Medulla oblongata (tissue), 1 donor: ENCODE results near the gene STK32B.
A peak's percentile ranks its signal among the peaks of the same experiment; 100 is the strongest.

ENCODE experiments used
- DNase-seq: peaks from one replicate; pipeline ENCODE4 v3.0.0-alpha.2; 2015; ENCODE audit errors: extremely low spot score

The STK32B gene

DNA sequence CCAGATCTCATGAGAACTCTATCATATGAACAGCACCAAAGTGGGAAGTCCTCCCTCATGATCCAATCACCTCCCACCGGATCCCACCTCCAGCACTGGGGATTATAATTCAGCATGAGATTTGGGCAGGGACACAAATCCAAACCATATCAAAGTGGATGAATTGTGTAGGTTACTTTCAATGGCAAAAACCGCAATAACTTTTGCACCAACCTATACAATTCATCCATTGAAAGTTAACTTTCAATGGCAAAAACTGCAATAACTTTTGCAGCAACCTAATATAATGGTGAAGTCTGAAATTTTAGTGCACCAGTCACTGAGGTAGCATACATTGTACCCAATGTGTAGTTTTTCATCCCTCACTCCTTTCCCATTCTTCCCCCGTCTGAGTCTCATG is 16.6 kb downstream of the STK32B start:
- DNase-seq = no peak

DNA sequence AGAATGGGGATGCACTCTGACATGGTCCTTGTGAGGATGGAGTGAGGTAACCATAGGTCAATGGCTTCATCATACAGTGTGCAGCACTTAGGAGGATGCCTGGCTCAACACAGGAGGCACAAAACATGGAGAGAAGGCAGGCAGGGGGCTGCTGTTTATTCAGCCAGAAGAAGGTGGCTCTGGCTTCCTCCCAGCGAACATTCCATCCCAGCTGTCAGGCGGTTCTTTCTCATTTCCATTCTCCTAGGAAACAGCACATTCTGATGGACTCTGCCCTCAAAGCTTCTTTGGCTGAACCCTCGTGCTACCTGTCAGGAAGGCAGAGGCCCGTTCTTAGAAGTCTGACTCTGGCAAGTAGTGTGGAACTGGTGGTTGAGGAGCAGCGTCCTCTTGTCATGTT is 18.6 kb downstream of the STK32B start:
- no peak for DNase-seq

DNA sequence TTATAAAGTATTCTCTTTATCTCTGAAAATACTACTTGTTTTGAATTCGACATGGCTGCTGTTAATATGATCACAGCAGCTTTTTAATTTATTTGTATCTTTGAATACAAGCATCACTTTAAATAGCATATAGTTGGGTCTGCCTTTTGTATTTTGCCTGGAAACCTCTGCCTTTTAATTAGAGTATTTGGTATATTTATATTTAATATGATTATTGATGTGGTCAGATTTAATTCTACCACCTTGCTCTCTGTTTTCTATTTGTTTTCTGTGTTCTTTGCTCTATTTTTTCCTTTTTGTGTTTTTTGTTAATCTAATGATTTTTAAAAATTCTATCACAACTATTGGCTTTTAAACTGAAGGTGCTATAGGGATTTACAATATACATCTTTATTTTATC is 21.7 kb downstream of the STK32B start:
- no peak for DNase-seq

DNA sequence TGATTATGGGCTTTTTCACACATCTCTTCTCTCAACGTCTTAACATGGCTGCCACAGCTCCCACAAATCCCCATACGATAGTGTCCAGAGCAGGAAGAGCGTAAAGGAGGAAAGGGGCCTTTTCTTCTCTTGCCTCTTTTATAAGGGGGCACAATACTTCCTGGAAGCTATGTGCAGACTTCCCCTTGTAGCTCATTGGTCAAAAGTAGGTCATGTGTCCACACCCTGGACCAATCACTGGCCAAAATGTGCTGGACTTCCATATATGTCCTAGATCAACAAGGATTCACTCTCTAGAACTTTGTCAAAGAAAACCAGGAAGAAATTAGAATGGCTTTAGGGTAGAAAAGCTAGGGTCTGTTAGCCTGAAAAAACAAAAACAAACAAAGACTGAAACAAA is 26.7 kb downstream of the STK32B start:
- DNase-seq = no peak

DNA sequence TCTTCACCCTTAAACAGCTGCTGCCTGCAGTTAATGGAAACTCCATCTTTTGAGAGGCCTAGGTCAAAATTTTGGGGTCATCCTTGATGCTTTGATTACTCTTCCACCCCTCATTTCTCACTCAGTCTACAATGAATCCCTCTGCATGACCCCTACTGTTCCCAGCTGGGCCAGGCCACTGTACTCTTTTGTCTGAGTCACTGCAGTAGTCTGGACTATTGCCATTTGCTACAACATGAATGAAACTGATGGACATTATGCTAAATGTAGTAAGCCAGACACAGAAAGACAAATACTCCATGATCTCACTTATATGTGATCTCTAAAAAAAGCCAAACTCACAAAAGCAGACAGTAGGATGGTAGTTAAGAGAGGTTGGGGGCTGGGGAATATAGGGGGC is 28.3 kb downstream of the STK32B start:
- DNase-seq = peak; percentile 2

DNA sequence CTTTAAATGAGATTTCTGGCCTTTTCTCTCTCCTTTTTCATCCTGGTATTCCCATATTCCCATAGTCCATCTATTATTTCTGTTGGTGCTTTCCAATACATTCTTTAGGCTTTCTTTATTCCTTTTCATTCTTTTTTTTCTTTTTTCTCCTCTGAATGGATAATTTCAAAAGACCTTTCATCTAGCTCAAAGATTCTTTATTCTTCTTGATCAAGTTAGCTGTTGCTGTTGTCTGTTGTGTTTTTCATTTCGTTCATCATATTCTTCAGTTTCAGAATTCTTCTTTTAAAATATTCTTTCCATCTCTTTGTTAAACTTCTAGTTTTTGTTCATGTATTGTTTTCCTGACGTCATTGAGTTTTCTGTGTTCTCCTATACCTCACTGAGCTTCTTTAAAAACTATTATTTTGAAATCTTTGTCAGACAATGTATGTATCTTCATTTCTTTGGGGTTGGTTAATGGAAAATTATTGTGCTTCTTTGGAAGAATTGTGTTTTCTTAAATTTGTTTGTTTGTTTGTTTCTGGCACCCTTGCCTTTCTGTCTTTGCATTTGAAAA is 30.2 kb downstream of the STK32B start:
- no peak for DNase-seq

DNA sequence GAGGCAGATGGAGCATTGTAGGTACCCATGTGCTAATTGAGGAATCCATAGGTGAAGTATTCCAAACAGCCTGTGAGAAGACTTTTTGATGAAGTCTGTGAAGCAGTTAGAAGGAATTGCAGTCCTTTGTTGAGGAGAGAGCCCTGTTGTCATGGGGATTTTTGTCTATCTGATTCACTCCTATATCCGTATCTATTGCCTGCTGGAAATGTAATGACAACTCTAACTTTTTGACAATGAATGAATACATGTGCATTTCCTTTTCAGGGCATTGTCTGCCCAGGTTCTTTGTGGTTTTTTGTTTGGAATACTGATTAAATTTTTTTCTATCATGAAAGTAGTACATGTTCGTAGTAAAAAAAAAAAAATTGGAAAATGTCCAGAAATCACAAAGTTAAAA is 31.1 kb downstream of the STK32B start:
- DNase-seq = no peak

DNA sequence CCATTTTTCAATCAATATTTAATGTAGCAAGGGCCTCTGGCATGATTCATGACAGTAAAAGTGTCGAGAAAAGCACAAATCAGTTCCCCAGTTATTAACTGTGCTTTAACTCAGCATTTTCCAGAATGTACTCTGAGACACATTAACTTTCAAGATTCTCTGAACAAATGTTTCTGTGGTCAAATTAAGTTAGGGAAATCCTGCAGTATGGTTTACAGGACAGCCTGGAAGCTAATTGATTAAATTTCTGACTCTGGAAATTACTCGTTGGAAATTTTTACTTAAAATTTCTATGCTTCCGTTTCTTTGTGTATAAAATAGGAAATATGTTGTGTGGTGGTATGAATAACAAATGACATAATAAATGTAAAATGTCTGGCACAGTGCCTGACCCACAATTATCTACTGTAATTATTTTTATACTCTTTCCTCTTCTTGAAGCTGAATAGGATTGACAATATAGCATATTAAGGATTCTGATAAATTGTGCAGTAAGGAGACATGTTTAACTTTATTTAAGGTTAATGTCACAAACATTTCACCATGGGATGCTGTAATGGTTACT is 33.7 kb downstream of the STK32B start:
- DNase-seq = no peak

DNA sequence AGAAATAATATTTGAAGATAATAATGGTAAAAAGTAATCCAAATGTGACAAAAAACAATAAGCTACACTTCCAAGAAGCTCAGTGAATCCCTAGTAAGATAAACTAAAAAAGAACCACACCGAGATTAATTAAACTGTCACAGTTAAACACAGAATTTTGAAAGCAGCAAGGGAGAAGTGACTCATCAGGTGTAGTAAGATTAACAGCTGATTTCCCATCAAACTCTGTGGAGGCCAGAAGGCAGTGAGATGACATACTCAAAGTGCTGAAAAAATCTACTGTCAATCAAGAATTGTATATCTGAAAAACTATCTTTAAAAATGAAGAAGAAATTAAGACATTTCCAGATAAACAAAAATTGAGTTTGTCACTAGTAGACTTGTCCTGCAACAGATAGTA is 35.3 kb downstream of the STK32B start:
- DNase-seq = no peak

DNA sequence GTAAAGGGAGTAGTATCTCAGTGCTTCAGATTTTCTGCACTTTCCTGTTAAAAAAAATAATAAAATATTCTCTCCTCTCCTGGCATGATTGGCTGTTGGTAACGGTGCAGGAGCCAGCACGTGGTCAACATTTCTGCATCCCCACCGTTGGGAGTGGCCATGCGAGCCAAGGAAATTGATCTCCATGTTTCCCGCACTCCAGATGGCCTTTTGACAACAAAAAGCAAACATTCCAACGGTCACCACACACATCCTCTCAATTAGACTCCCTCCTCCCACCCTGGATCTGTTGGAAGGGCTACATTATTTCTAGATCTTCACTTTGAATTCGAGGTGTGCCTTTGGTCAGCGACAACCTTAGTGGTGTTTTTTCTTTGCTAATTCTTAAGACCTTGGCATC is 45.0 kb downstream of the STK32B start:
- no peak for DNase-seq

DNA sequence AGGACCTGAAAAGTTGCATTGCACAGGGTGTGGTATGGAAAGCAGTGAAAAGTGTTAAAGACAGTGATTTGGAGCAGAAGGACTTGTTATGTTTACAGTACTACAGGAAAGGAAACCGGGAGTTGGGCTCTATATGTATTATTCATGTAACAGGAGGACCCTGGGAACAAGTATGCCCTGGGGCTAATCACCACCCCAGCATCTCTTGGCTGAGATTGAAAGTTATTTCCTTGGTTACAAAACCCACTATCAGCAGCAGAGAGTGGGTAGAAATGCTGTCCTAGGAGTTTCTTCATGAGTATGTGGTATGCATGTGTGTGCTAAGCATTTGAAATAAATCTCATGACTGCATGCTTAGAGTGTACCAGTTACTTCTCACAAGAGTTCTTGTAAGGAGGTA is 46.9 kb downstream of the STK32B start:
- DNase-seq = no peak

DNA sequence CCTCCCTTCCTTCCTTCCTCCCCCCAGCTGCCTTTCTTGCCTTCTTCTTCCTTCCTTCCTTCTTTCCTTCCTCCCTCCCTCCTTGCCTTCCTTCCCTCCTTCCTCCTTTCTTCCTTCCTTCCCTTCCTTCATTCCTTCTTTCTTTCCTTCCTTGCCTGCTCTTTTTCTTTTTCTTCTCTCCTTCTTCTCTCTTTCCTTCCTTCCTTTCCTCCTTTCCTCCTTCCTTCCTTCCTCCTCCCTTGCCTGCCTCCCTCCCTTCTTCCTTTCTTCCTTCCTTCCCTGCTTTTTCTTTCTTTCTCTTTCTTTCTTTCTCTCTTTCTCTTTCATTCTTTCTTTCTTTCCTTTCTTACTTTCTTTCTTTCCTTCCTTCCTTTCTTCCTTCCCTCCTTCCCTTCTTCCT is 49.1 kb downstream of the STK32B start:
- DNase-seq = no peak

DNA sequence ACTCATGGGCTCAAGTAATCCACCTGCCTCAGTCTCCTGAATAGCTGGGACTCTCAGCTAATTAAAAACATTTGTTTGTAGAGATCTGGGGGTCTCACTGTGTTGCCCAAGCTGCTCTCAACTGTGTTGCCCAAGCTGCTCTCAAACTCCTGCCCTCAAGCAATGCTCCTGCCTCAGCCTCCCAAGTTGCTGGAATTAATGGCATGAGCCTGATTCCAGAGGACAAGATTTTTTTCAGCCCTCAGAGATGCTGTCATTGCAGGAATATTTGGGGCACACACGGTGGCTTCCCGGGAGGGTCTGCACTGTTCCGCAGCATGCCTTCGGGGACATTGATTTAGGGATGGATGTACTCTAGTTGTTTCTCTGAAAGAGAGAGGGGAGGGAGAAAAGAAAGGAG is 49.7 kb downstream of the STK32B start:
- no peak for DNase-seq

DNA sequence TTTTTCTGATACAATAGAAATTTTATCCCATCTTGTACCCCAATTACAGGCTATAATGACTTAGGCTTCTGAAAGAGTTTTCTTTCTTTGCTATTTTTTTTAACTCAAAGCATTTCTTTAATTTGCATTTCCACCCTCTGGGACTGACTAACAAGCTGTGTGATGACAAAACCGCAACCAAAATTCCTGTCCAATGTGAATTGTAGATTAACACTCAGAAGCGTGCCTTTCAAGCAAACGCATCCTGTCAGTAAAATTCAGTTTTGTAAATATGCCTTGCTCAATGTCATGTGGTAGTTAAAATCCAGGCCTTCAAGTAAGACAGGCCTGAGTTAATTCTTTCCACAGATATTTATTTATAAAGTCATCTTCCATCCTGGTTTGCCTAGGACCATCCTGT is 50.3 kb downstream of the STK32B start:
- DNase-seq = no peak

DNA sequence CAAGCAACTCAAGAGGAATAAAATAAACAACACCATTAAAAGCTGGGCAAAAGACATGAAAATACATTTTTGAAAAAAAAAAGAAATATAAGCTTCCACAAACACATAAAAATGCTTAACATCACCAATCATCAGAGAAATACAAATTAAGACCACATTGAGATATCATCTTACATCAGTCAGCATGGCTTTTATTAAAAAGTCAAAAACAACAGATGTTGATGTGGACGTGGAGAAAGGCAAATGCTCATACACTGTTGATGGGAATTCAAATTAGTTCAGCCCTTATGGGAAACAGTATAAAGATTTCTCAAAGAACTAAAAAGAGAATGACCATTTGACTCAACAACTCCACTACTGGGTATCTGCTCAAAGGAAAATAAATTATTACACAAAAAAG is 59.6 kb downstream of the STK32B start:
- DNase-seq = no peak

DNA sequence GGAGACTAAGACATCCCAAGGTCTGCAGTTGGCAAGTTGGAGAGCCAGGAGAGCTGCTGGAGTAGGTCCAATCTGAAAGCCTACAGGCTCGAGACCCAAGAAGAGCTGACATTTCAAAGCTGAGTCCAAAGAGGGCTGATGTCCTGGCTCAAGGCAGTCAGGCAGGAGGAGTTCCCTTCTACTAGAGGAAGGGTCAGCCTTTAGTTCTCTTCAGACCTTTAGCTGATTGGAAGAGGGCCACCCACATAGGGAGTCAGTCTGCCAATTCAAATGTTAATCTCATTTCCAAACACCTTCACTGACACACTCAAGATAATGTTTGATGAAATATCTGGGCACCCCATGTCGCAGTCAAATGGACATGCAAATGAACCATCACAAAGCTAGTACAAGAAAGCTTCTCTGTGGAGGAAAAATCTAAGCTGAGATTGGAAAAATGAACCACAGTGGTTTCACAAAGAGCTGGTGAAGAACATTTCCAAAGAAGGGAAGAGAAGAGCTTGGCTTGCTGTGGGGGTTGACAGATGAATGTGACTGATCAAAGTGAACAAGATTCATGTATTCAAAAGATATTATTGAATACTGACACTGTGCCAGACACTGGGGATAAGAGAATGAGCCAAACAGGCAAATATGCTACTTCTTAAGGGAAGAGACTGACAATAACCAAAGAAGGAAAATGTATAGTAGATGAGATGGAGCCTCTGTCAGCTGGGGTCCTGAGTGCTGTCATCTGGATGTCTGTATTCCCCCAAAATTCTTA is 61.2 kb downstream of the STK32B start:
- DNase-seq = no peak

DNA sequence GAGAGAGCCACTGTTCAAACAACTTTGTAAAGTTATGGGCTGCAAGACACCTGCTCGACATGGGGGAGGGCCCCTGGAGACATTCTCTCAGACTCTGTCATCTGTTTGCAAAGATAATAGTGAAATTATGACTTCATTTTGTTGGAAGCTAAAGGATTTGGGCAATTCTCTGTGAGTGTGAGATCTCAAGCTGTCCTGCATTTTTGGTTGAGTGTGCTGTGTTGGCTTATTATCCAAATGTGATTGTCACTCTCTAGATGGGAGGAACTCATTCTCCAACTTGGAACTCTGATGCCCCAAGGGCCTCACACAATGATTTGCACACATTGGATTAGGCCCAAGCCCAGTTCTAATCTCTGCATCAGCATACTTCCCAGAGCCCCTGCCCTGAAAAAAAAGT is 63.7 kb downstream of the STK32B start:
- no peak for DNase-seq

DNA sequence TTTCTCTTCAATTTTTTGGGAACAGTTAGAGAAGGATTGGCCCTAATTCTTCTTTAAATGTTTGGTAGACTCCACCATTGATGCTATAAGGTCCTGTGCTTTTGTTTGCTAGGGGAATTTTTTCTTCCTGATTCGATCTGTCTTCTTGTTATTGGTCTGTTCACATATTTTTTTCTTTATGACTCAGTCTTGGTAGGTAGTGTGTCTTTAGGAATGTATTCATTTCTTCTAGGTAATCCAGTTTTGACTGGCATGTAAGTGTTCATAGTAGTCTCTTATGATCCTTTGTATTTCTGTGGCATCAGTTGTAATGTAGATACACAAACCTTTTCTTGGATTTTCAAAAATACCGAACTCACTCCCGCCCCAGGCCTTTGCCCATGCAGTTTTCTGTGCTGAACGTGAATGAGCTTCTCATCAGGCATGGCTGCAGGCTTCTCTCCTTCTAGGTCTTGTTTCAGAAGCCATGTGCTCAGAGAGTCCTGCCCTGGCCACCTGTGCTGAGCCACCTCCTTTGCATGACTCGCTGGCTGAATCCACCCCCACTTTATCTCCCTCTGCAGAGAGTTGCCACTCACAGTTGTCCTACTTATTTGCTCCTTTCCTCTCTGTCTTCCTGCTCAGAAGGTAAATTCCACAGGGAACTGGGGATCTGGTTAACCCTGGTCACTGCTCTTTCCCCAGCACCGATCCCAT is 67.0 kb downstream of the STK32B start:
- no peak for DNase-seq

DNA sequence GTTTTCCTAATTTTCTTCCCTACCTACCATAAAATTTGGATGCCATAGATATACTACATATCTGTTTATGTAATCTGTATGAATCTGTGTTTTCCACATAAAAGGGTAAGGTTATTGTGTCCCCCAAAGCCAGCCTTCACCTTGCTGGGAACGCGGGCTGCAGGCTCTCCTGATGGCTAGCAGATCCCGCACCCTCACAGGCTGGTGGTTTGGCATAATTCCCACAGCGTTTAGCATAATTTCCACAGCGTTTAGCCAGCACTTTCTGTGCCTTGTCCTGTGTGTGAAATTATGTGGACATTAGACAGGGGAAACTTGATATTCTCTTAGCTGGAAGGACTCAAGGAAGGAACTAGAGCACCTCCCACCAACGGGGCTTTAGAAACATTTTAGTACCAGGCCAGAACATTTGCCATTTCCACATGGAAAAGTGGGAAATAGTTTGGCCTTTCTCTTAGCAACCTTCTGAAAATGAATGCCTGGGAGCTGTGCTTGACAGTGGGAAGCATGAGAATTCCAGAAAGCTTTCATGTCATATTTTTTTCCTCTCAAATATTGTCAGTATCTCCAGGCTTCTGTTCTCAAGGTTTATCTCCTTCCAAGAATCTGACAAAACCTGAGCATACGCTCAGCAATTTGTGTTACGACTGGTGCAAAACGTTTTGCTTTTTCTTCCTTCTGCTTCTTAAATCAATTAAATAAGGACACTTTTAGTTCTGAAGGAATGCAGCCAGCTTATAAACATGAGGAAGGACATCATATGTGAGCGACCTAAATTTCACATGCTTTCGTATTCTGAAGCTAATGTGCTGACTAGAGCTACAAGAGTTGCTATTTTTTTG is 67.9 kb downstream of the STK32B start:
- DNase-seq = no peak

DNA sequence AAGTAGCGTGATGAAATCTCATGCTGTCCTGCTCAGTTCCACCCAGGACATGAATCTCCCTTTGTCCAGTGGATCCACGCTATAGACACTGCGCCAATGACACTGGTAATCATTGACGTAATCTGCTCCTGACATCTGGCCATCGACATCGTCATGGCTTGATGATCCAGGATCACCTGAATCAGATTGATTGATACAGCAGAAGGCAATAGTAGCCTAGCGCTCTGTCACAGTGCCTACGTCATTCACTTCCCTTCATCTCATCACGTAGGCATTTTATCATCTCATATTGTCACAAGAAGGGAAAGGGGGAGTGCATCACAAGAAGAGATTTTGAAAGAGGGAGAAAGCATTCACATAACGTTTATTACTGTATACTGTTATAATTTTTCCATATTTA is 68.8 kb downstream of the STK32B start:
- DNase-seq = no peak

DNA sequence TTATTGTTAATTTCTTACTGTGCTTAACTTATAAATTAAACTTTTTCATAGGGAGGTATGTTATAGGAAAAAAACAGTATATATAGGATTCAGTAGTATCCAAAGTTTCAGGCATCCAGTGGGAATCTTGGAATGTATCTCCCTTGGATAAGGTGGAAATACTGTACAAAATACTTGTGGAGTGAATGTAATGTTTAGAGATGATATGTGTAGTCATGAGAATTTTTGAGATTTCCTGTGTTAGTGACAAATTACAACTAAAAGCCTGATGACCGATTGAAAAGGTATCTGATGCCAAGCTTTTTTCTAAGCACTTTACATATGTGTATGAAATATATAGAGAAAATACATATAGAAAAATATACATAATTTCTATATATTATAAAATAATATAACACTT is 69.2 kb downstream of the STK32B start:
- no peak for DNase-seq

DNA sequence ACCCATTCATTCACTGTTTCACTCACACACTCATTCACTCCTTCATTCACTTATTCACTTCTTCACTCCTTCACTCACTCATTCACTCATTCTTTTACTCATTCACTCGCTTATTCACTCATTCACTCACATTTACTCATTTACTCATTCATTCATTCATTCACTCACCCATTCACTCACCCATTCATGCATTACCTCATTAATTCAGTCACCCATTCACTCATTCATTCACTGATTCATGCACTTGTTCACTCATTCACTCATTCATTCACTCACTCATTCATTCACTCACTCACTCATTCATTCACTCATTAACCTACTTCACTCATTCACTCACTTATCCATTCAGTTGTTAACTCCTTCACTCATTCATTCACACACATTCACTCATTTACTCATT is 70.8 kb downstream of the STK32B start:
- DNase-seq = no peak
